PFSK-1 (cell line): Measurements from ENCODE around the gene QPRT.

Experiments used
- FOXP2 ChIP-seq: optimal IDR thresholded peaks from 2 replicates; pipeline ENCODE3; 2011; ENCODE audit warnings: borderline replicate concordance, control low read depth, inconsistent platforms; ENCODE audit not compliant: insufficient read depth; ENCODE audit errors: extremely low read length, extremely low read depth
- POLR2AphosphoS5 ChIP-seq: IDR thresholded peaks from 2 replicates; pipeline ENCODE4 v1.6.1; 2012; ENCODE audit warnings: low read depth, mild to moderate bottlenecking, control low read depth, low read length, moderate library complexity
- REST ChIP-seq, 2 experiments: IDR thresholded peaks; 2 replicates each; pipeline versions ENCODE4 v1.6.1 to v1.8.0; 2011 to 2012; ENCODE audit warnings: low read depth in 2 of 2, low read length in 2 of 2, control low read depth in 1 of 2, inconsistent platforms in 1 of 2, mild to moderate bottlenecking in 1 of 2, moderate library complexity in 1 of 2; ENCODE audit not compliant: insufficient read depth in 1 of 2
- SIN3A ChIP-seq: IDR thresholded peaks from 2 replicates; pipeline ENCODE4 v1.6.1; 2012; ENCODE audit warnings: mild to moderate bottlenecking, low read length, moderate library complexity, borderline replicate concordance; ENCODE audit not compliant: insufficient read depth
- TAF1 ChIP-seq: IDR thresholded peaks from 2 replicates; pipeline ENCODE4 v1.6.1; 2012; ENCODE audit warnings: low read length, control low read depth, borderline replicate concordance; ENCODE audit not compliant: insufficient read depth

The QPRT gene

DNA sequence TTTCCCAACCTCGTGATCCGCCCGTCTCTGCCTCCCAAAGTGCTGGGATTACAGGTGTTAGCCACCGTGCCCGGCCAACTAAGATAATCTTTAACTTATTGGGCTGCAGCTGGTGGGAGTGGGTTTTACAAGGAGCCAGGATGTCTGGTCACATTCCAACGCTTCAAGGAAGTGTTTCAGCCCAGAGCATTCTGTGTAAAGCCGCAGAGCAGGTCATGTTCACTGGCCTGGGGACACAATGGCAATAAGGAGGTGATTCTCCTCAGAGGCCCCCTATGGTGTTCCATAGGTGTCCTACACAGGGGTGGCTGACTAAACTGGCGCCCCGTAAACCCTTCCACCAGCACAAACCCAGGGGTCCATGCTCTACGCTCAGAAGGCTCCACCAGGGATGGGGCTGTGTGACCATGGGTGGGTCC is 1.2 kb downstream of the QPRT start:
- TF ChIP-seq FOXP2 (no peak), REST (IDR thresholded peaks at IDR 0.05; ENCODE audit: insufficient read depth in 1 of 2, low read depth in 2 of 2, low read length in 2 of 2) (no peak), TAF1 (no peak), SIN3A (no peak), POLR2AphosphoS5 (no peak)

DNA sequence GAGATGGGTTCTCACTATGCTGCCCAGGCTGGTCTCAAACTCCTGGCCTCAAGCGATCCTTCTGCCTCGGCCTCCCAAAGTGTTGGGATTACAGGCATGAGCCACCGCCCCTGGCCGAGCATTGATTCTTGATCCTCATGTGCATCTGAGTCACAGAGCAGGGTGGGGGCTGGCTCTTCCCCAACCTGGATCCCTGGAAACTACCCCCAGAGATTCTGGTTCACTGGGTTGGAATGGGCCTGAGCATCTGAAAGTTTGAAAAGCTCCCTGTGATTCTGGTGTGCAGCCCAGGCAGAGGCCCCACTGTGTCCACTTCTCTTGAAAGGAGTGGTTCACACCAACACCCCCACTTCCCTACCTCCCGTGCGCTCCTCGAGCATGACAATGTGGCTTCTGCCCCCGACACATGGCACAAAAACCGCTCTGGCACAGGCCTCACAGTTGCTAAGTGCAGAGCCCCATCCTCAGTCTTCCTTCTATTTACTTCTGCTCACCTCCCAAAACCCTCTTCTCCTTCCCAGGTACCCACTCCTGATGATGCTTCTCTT is 4.6 kb downstream of the QPRT start:
- TF ChIP-seq SIN3A (no peak), FOXP2 (no peak), TAF1 (no peak), REST (IDR thresholded peaks at IDR 0.05; ENCODE audit: insufficient read depth in 1 of 2, low read depth in 2 of 2, low read length in 2 of 2) (no peak), POLR2AphosphoS5 (no peak)

DNA sequence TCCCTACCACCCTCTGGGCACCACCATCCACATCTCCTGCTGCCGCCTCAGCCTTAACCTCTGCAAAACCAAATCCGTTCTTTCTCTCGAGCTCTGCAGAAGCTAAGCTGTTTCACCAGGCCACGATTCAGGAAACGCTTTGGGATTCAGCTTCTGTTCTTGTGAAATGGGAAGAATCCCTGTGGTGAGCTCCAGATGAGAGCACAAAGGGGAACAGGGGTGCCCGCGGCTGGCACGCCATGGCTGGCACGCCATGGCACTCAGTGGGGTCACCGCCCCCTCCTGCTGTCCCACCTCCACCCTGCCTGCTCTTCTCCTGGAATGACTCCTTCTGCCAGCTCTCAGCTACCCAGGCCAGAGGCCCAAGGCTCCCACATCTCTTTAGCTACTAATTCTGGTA is 5.7 kb downstream of the QPRT start:
- TF ChIP-seq POLR2AphosphoS5 = no peak
- no peak for TF ChIP-seq SIN3A
- TF ChIP-seq REST (IDR thresholded peaks at IDR 0.05; ENCODE audit: insufficient read depth in 1 of 2, low read depth in 2 of 2, low read length in 2 of 2) = no peak
- TF ChIP-seq FOXP2 = no peak
- TF ChIP-seq TAF1 = no peak

DNA sequence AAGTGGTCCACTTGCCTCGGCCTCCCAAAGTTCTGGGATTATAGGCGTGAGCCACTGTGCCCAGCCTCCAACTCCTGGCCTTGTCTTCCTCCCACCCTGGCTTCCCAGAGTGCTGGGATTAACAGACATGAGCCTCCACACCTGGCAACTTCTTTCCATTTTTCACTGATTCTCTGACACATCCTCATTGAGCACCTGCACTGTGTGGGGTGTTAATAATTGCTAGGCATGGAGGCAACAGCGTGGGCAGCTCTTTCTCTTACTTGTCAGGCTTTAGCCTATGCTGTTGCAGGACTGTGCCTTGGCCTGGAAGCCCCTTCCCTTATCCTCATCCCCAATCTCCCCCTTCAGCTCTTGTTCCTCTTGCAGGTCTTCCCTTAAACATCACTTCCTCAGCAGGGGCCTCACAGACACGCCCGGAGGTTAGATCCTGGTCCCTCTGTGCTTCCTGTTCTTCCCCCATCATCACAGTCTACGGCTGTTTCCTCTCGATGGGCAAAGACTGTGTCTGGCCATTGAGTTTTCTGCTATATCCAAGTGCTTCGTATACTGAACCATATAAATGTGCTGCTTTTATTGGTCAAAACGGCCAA is 7.9 kb downstream of the QPRT start:
- TF ChIP-seq POLR2AphosphoS5 = no peak
- TF ChIP-seq REST (IDR thresholded peaks at IDR 0.05; ENCODE audit: insufficient read depth in 1 of 2, low read depth in 2 of 2, low read length in 2 of 2) = no peak
- no peak for TF ChIP-seq TAF1
- no peak for TF ChIP-seq FOXP2
- TF ChIP-seq SIN3A = no peak

- TF ChIP-seq POLR2AphosphoS5 (no peak), SIN3A (no peak), TAF1 (no peak), REST (IDR thresholded peaks at IDR 0.05; ENCODE audit: insufficient read depth in 1 of 2, low read depth in 2 of 2, low read length in 2 of 2) (no peak), FOXP2 (no peak)
Observed at GRCh38 chr16:29687755-29688154, 8.8 kb downstream of the QPRT start.
